Fibroblast of lung (primary cell): ENCODE results near the gene UIMC1.

ENCODE experiments used
- CTCF ChIP-seq, 2 donors: IDR thresholded peaks in 1 of 2; conservative IDR thresholded peaks in 1 of 2; 1 replicate in 1 of 2; 2 replicates in 1 of 2; pipeline ENCODE4 v1.5.1; 2011 to 2012; ENCODE audit warnings: low read length in 2 of 2, control low read depth in 1 of 2, inconsistent platforms in 1 of 2, low read depth in 1 of 2, mild to moderate bottlenecking in 1 of 2
- EZH2 ChIP-seq: IDR thresholded peaks from 2 replicates; pipeline ENCODE4 v1.5.1; 2012; ENCODE audit warnings: low read length, control low read depth, mild to moderate bottlenecking; ENCODE audit errors: missing control alignments

GRCh38 chr5:176897263-176897662 lies 109.3 kb downstream of the UIMC1 start:
- no peak for TF ChIP-seq CTCF (conservative IDR thresholded peaks at IDR 0.05 in 1 of 2, IDR thresholded peaks at IDR 0.05 in 1 of 2; ENCODE audit: low read depth in 1 of 2, low read length in 2 of 2)
- TF ChIP-seq EZH2 = no peak
